Large intestine (tissue), 3 donors: Measurements from ENCODE around the gene ACOT11. TPM values are rescaled to one million over a fixed set of nuclear protein-coding genes. Genes with fewer than 3 reads are reported as not detected.
A peak's percentile ranks its signal among the peaks of the same experiment; 100 is the strongest.

Source experiments
- DNase-seq, 2 donors: peaks; one replicate each; pipeline versions ENCODE4 v3.0.0 to v3.0.0-alpha.2; 2013
- H3K27ac ChIP-seq: one replicate; pipeline ENCODE4 v1.5.1; 2013; ENCODE audit warnings: low read length
- H3K27me3 ChIP-seq: 2 replicates; pipeline ENCODE4 v1.6.1; 2013; ENCODE audit warnings: low read length; ENCODE audit not compliant: control insufficient read depth, insufficient read depth
- H3K36me3 ChIP-seq: 2 replicates; pipeline ENCODE4 v1.6.1; 2013; ENCODE audit warnings: low read length; ENCODE audit not compliant: control insufficient read depth, insufficient read depth
- H3K4me1 ChIP-seq: one replicate; pipeline ENCODE4 v1.6.1; 2013; ENCODE audit warnings: low read length; ENCODE audit not compliant: control insufficient read depth, insufficient read depth
- H3K4me3 ChIP-seq: one replicate; pipeline ENCODE4 v1.5.1; 2013; ENCODE audit warnings: low read length
- H3K9me3 ChIP-seq: one replicate; pipeline ENCODE4 v1.6.1; 2013; ENCODE audit warnings: mild to moderate bottlenecking, low read depth, low read length, moderate library complexity; ENCODE audit not compliant: control insufficient read depth
- WGBS: methylation state at CpG from one replicate; pipeline ENCODE4 v1.1.5; 2013; ENCODE audit warnings: low lambda C conversion rate; ENCODE audit not compliant: insufficient coverage; 5-methylcytosine and 5-hydroxymethylcytosine counted together
- polyA plus RNA-seq: library from polyadenylated mRNA; unstranded; fragments of 120-200 nt; gene quantifications from one replicate; pipeline ENCODE4 v1.2.1, GENCODE V29; 2013

ACOT11 gene
- polyA plus RNA-seq, 1 donor, result 33.3 TPM

DNA sequence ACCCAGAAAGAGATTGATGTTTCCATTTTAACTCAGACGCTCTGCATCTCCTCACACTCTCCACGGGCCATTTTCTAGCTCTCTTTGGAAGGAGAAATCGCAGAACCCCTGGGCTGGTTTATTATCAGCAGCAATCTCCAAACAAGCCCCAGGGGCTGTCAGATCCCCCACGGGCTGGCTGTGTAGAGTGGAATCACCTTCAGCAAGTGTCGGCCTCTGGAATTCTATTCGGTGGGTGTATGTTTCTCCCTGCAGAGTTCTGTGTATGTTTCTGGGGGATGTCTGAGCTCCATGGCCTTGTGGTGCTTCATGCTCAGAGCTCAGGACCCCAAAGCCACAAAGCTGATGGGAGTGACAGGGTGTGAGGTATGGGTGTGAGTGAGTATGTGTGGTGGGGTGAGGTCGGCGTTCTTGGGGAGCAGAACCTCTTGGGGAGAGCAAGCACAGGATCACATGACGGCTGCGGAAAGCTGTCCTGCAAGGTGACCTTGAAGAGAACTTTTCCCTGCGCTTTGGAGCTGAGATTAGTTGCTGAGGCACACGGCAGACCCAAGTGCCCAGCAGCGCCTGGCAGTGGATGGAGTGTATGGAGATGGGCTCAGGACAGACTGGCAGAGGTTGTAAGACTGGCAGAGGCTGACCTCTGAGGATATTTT lies 489 bp downstream of the ACOT11 start:
- H3K27ac ChIP-seq, result peak overlapping the region; percentile 45

DNA sequence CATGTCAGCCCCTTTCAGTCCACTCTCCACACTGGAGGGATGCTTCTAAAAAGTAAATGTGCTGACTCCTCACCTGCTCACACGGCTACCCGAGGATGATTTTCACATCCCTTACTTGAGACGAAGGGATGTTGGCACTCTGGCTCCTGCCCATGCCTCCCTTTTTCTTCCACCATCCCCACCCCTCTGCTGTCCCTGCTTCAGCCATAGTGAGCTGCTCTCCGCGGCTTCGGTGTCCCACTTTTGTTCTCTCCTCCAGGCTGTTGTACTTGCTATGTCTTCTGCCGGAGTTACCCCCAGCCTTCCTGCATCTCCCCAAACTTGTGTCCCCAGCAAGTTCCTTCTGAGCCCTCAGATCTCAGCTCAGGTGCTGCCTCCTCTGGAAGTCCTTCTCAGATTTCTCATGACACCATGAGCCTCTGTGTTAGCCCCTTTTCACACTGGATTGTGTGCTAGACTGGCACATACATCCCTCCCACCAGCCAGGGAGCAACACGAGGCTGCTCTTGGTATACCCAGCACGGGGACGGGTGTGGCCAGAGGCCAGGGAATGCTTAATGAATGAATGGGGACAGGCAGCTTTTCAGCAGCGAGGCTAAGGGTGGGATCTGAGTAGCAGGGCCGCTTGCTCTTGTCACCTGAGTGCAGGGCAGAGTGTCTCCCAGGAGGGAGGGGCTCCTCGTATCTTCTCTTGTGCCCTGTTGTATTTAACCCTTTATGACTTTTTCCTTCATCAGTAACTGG lies 1.3 kb downstream of the ACOT11 start:
- Histone ChIP-seq H3K9me3 (no peaks in the 10 kb centered on the region), H3K36me3 (no peaks in the 10 kb centered on the region), H3K4me1 (peaks cover 22% of the 10 kb centered on the region), H3K27ac (no peak overlapping the region), H3K4me3 (no peak overlapping the region), H3K27me3 (no peaks in the 10 kb centered on the region)
- DNase-seq, result no peak
- no CpG with 5 or more reads among the region's 13 CpGs for WGBS

More for the DNA sequence above, 489 bp downstream of the ACOT11 start:
- no peak for DNase-seq
- Histone ChIP-seq H3K4me1 (peaks cover 22% of the 10 kb centered on the region), H3K36me3 (no peaks in the 10 kb centered on the region), H3K9me3 (no peaks in the 10 kb centered on the region), H3K27me3 (no peaks in the 10 kb centered on the region), H3K4me3 (no peak overlapping the region)
- no CpG with 5 or more reads among the region's 13 CpGs for WGBS

DNA sequence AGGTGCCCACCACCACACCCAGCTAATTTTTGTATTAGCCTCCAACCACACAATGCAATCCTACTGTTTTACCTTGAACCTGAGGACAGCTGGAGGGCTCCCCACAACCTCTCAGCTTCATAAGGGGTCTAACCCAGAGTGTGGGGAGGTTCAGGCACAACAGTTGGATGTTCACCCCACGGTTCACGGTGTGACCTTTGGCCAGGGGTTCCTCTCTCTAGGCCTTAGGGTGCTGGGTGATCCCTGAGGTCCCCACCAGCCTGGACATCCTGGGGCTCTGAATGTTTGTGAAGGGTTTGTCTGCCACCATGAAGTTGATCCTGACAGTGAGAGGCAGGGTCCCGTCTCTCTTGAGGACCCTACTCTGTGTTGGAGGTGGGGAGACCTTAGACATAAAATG lies 3.9 kb downstream of the ACOT11 start:
- DNase-seq, result no peak
- Histone ChIP-seq H3K27me3 (no peaks in the 10 kb centered on the region), H3K4me1 (peaks cover 20% of the 10 kb centered on the region), H3K36me3 (no peaks in the 10 kb centered on the region), H3K27ac (no peak overlapping the region), H3K9me3 (peaks cover 2% of the 10 kb centered on the region), H3K4me3 (no peak overlapping the region)
- WGBS, result no CpG with 5 or more reads among the region's 3 CpGs

DNA sequence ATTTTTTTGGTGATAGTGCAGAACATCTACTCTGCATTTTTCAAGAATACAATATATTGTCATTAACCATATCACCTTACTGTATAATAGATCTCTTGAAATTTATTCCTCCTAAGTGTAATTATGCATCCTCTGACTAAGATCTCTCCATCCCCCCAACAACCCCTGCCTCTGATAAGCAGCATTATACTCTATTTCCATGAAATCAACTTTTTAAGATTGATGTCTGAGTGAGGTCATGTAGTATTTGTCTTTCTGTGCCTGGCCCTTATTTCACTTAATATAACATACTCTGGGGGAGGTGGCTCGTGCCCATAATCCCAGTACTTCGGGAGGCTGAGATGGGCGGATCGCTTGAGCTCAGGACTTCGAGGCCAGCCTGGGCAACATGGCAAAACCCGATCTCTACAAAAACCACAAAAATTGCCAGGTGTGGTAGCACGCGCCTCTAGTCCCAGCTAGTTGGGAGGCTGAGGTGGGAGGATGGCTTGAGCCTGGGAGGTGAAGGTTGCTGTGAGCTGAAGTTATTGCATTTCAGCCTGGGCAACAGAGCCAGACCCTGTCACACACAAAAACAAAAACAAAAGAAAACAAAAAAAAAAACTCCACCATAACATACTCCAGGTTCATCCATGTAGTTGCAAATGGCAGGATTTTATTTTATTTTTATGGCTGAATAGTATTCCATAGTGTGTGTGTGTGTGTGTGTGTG lies 5.7 kb downstream of the ACOT11 start:
- DNase-seq, result no peak
- Histone ChIP-seq H3K4me1 (peaks cover 10% of the 10 kb centered on the region), H3K27ac (no peak overlapping the region), H3K4me3 (no peak overlapping the region), H3K9me3 (peaks cover 2% of the 10 kb centered on the region), H3K36me3 (no peaks in the 10 kb centered on the region), H3K27me3 (no peaks in the 10 kb centered on the region)
- no CpG with 5 or more reads among the region's 8 CpGs for WGBS

DNA sequence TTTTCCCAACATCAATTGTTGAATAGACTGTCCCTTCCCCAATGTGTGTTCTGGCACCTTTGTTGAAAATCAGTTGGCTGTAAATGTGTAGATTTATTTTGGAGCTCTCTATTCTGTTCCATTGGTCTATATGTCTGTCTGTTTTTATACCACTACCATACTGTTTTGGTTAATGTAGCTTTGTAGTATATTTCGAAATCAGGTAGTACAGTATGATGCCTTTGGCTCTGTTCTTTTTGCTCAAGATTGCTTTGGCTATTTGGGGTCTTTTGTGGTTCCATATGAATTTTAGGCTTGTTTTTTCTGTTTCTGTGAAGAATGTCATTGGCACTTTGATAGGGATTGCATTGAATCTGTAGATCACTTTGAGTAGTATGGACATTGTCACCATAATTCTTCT lies 8.1 kb downstream of the ACOT11 start:
- Histone ChIP-seq H3K9me3 (peaks cover 2% of the 10 kb centered on the region), H3K27me3 (no peaks in the 10 kb centered on the region), H3K27ac (no peak overlapping the region), H3K36me3 (no peaks in the 10 kb centered on the region), H3K4me1 (no peaks in the 10 kb centered on the region), H3K4me3 (no peak overlapping the region)
- no peak for DNase-seq
- WGBS, result no CpG with 5 or more reads among the region's 1 CpG

DNA sequence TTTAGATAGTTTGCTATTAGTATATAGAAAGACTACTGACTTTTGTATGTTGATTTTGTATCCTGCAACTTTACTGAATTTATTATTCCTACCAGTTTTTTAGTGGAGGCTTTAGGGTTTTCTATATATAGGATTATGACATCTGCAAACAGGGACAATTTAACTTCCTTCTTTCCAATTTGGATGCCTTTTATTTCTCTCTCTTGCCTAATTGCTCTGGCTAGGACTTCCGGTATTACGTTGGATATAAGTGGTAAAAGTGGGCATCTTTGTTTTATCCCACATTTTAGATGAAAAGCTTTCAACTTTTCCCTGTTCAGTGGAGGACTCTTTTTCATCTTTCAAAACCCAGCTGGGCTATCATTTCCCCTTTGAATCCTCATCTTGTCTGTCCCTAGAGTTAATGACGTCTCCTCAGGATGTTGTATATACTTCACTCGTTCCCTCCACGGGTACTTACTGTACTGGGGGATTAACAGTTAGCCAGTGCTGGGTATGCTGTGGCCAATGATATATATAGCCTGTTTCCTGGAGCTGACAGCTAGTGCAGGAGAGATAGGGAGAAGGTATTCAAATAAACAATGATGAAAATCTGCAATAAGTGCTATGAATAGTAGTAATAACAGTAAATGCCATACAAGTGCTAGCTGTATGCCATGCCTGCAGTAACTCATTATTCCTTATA lies 9.8 kb downstream of the ACOT11 start:
- H3K27ac ChIP-seq, result no peak overlapping the region
- DNase-seq, result no peak
- no peaks in the 10 kb centered on the region for H3K4me1 ChIP-seq
- WGBS, result no CpG with 5 or more reads among the region's 5 CpGs
- no peaks in the 10 kb centered on the region for H3K36me3 ChIP-seq
- no peaks in the 10 kb centered on the region for H3K27me3 ChIP-seq
- no peak overlapping the region for H3K4me3 ChIP-seq
- H3K9me3 ChIP-seq, result peaks cover 2% of the 10 kb centered on the region

DNA sequence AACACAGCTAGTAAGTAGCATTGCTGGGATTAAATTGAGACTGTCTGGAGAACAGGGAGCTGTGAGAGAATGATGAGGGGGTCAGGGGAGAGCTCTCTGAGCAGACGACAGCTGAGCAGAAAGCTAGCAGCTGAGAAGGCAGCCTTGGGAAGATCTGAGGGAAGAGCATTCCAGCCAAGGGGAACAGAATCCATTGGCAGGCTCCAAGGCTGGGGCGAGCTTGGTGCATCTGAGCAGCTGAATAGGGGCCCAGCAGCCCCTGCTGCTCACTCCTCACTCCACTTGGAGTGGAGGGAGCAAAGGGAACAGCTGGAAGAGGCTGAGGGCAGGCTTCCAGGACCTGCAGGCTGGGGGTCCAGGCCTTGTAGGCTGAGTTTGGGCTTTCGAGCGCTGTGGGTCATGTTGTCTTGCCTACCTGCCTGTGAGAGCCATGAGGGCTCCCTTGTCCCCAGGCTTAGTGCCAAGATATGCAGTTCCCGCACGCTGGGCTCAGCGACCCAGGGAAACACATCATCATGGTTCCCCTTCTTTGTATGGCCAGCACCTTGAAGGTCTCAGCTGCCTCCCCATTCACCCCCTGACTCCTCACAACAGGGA lies 10.5 kb downstream of the ACOT11 start:
- H3K27ac ChIP-seq, result no peak overlapping the region
- WGBS, result no CpG with 5 or more reads among the region's 7 CpGs
- no peak overlapping the region for H3K4me3 ChIP-seq
- DNase-seq, result no peak
- H3K4me1 ChIP-seq, result peaks cover 2% of the 10 kb centered on the region
- H3K9me3 ChIP-seq, result peaks cover 2% of the 10 kb centered on the region
- H3K36me3 ChIP-seq, result no peaks in the 10 kb centered on the region
- H3K27me3 ChIP-seq, result no peaks in the 10 kb centered on the region

DNA sequence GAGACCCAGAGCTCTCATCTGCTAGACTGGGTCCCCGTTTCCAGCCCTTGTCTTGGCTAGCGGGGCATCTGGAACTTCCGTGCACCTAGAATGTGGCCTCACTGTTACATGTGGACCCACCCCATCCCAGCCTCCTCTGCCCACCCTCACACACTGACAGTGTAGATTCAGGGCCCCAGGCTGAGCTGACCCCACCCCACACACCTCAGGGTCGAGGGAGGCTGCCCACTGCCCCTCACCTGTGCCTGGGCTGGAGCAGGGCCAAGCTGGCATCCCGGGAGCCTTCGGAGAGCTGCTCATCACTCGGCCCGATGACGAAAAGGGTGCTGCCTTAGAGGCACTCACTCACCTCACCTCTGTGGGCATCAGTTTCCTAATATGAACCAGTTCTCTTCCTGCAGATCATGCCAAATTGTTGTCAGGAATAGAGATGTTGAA lies 11.1 kb downstream of the ACOT11 start:
- H3K36me3 ChIP-seq, result no peaks in the 10 kb centered on the region
- peaks cover 2% of the 10 kb centered on the region for H3K9me3 ChIP-seq
- H3K27ac ChIP-seq, result no peak overlapping the region
- DNase-seq, result no peak
- no peak overlapping the region for H3K4me3 ChIP-seq
- H3K27me3 ChIP-seq, result no peaks in the 10 kb centered on the region
- WGBS, result no CpG with 5 or more reads among the region's 9 CpGs
- H3K4me1 ChIP-seq, result peaks cover 7% of the 10 kb centered on the region

DNA sequence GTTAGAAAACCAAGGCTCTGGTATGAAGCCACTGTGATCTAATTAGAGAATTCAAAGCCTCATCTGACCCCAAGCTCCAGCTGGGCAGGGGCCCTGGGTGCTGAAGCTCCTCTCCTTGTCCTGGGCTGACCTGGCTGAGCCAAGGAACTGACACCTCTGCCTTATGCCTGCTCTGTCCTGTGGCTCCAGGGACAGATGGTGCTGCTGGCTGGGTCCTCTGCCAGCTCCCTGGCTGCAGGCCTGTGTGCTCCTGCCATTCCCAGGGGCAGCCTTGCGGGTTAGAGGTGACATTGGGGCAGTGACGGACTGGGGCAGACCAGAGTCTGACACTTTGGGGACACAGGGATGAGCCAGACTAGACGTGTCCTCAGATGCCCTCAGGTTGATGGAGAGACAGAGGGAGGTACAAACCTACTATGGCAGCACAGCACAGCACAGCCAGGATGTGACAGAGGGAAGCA lies 11.8 kb downstream of the ACOT11 start:
- no CpG with 5 or more reads among the region's 3 CpGs for WGBS
- DNase-seq, result no peak
- no peaks in the 10 kb centered on the region for H3K36me3 ChIP-seq
- H3K27ac ChIP-seq, result no peak overlapping the region
- peaks cover 2% of the 10 kb centered on the region for H3K9me3 ChIP-seq
- H3K4me3 ChIP-seq, result no peak overlapping the region
- peaks cover 10% of the 10 kb centered on the region for H3K4me1 ChIP-seq
- no peaks in the 10 kb centered on the region for H3K27me3 ChIP-seq
